H9 (cell line): ENCODE measurements around the gene H6PD. TPM values are rescaled to one million over a fixed set of nuclear protein-coding genes. Genes with fewer than 3 reads are reported as not detected.

Experiments used
- DNase-seq: peaks from one replicate; pipeline ENCODE4 v3.0.0-alpha.2; 2017
- H2AFZ ChIP-seq: one replicate; pipeline ENCODE4 v1.6.1; 2013; ENCODE audit warnings: mild to moderate bottlenecking, low read length, control low read depth, moderate library complexity
- H2AK5ac ChIP-seq: 2 replicates; pipeline ENCODE4 v1.6.1; 2013; ENCODE audit warnings: low read length, control low read depth, mixed read lengths; ENCODE audit not compliant: insufficient read length
- H2BK120ac ChIP-seq: one replicate; pipeline ENCODE4 v1.6.1; 2013; ENCODE audit warnings: low read depth, mild to moderate bottlenecking, low read length, control low read depth, inconsistent platforms; ENCODE audit not compliant: poor library complexity, severe bottlenecking
- H2BK12ac ChIP-seq: 2 replicates; pipeline ENCODE4 v1.6.1; 2013; ENCODE audit warnings: low read length, control low read depth, mixed read lengths, low read depth; ENCODE audit not compliant: insufficient read length
- H2BK15ac ChIP-seq: 2 replicates; pipeline ENCODE4 v1.6.1; 2013; ENCODE audit warnings: low read depth, low read length, control low read depth
- H2BK20ac ChIP-seq: one replicate; pipeline ENCODE4 v1.6.1; 2013; ENCODE audit warnings: low read depth, mild to moderate bottlenecking, low read length, control low read depth, inconsistent platforms; ENCODE audit not compliant: poor library complexity, severe bottlenecking
- H2BK5ac ChIP-seq: 2 replicates; pipeline ENCODE4 v1.6.1; 2013; ENCODE audit warnings: low read length, control low read depth, mixed read lengths; ENCODE audit not compliant: insufficient read length
- H3K14ac ChIP-seq: 2 replicates; pipeline ENCODE4 v1.6.1; 2013; ENCODE audit warnings: low read length, control low read depth; ENCODE audit not compliant: insufficient read depth
- H3K18ac ChIP-seq: 2 replicates; pipeline ENCODE4 v1.6.1; 2013; ENCODE audit warnings: low read depth, mild to moderate bottlenecking, mixed read lengths, low read length, control low read depth; ENCODE audit not compliant: insufficient read length
- H3K23ac ChIP-seq: 2 replicates; pipeline ENCODE4 v1.6.1; 2013; ENCODE audit warnings: low read length, control low read depth, mixed read lengths, low read depth; ENCODE audit not compliant: insufficient read length
- H3K23me2 ChIP-seq: 2 replicates; pipeline ENCODE4 v1.6.1; 2013; ENCODE audit warnings: low read depth, mild to moderate bottlenecking, mixed read lengths, low read length, control low read depth; ENCODE audit not compliant: insufficient read length, poor library complexity, severe bottlenecking
- H3K27ac ChIP-seq: 2 replicates; pipeline ENCODE4 v1.5.1; 2013; ENCODE audit warnings: low read length, control low read depth, mixed read lengths, low read depth; ENCODE audit not compliant: insufficient read length
- H3K27me3 ChIP-seq: 2 replicates; pipeline ENCODE4 v1.6.1; 2013; ENCODE audit warnings: low read length, control low read depth, inconsistent platforms; ENCODE audit not compliant: insufficient read depth
- H3K4ac ChIP-seq: 2 replicates; pipeline ENCODE4 v1.6.1; 2013; ENCODE audit warnings: low read depth, mild to moderate bottlenecking, control low read depth, inconsistent platforms, low read length, moderate library complexity
- H3K4me1 ChIP-seq: 2 replicates; pipeline ENCODE4 v1.6.1; 2013; ENCODE audit warnings: low read length, control low read depth, inconsistent platforms; ENCODE audit not compliant: insufficient read depth
- H3K4me2 ChIP-seq: 2 replicates; pipeline ENCODE4 v1.6.1; 2013; ENCODE audit warnings: low read length, control low read depth, mixed read lengths; ENCODE audit not compliant: insufficient read length, insufficient read depth
- H3K56ac ChIP-seq: 2 replicates; pipeline ENCODE4 v1.6.1; 2013; ENCODE audit warnings: low read depth, mild to moderate bottlenecking, mixed read lengths, low read length, control low read depth; ENCODE audit not compliant: insufficient read length
- H3K79me1 ChIP-seq: 2 replicates; pipeline ENCODE4 v1.6.1; 2013; ENCODE audit warnings: low read depth, mild to moderate bottlenecking, moderate library complexity, low read length, control low read depth, inconsistent platforms; ENCODE audit not compliant: insufficient read depth, poor library complexity, severe bottlenecking
- H3K79me2 ChIP-seq: 2 replicates; pipeline ENCODE4 v1.6.1; 2013; ENCODE audit warnings: low read length, control low read depth, inconsistent platforms; ENCODE audit not compliant: insufficient read depth
- H3K9ac ChIP-seq: 2 replicates; pipeline ENCODE4 v1.6.1; 2013; ENCODE audit warnings: low read length, control low read depth, mixed read lengths; ENCODE audit not compliant: insufficient read length; ENCODE audit errors: extremely low read depth
- H3K9me3 ChIP-seq: one replicate; pipeline ENCODE4 v1.6.1; 2013; ENCODE audit warnings: low read depth, low read length, inconsistent platforms; ENCODE audit not compliant: control insufficient read depth
- H3T11ph ChIP-seq: one replicate; pipeline ENCODE4 v1.6.1; 2013; ENCODE audit warnings: mild to moderate bottlenecking, low read length, control low read depth, inconsistent platforms
- H4K20me1 ChIP-seq: one replicate; pipeline ENCODE4 v1.6.1; 2013; ENCODE audit not compliant: control insufficient read depth, insufficient read length, insufficient read depth
- H4K5ac ChIP-seq: 2 replicates; pipeline ENCODE4 v1.6.1; 2013; ENCODE audit warnings: low read depth, mild to moderate bottlenecking, mixed read lengths, low read length, control low read depth; ENCODE audit not compliant: insufficient read length
- H4K8ac ChIP-seq: replicated peaks from 2 replicates; pipeline ENCODE4 v1.6.1; 2013; ENCODE audit warnings: low read length, control low read depth, mixed read lengths, low read depth; ENCODE audit not compliant: insufficient read length
- H4K91ac ChIP-seq: 2 replicates; pipeline ENCODE4 v1.6.1; 2013; ENCODE audit warnings: low read depth, mild to moderate bottlenecking, moderate library complexity, mixed read lengths, low read length, control low read depth; ENCODE audit not compliant: insufficient read length
- H3K27ac Mint-ChIP-seq, 3 experiments: 2 replicates in 2 of 3; 3 replicates in 1 of 3; pipeline ENCODE4 v1.8.0; 2020 to 2021; ENCODE audit warnings: mixed read lengths in 3 of 3, mild to moderate bottlenecking in 1 of 3, moderate library complexity in 1 of 3
- H3K27me3 Mint-ChIP-seq: 2 replicates; pipeline ENCODE4 v1.8.0; 2021; ENCODE audit warnings: low read depth, mild to moderate bottlenecking, moderate library complexity, mixed read lengths
- H3K36me3 Mint-ChIP-seq, 3 experiments: 2 replicates in 2 of 3; 3 replicates in 1 of 3; pipeline ENCODE4 v1.8.0; 2020 to 2021; ENCODE audit warnings: low read depth in 3 of 3, mixed read lengths in 3 of 3; ENCODE audit not compliant: insufficient read depth in 1 of 3
- H3K4me1 Mint-ChIP-seq, 2 experiments: 2 replicates each; pipeline ENCODE4 v1.8.0; 2020; ENCODE audit warnings: mixed read lengths in 2 of 2
- H3K4me3 Mint-ChIP-seq, 2 experiments: 2 replicates in 1 of 2; 3 replicates in 1 of 2; pipeline ENCODE4 v1.8.0; 2020 to 2021; ENCODE audit warnings: mild to moderate bottlenecking in 2 of 2, mixed read lengths in 2 of 2, moderate library complexity in 1 of 2
- H3K9me3 Mint-ChIP-seq, 2 experiments: 2 replicates in 1 of 2; 3 replicates in 1 of 2; pipeline ENCODE4 v1.8.0; 2020; ENCODE audit warnings: mild to moderate bottlenecking in 2 of 2, mixed read lengths in 2 of 2, moderate library complexity in 1 of 2
- WGBS: extraction: QIAGEN DNeasy Blood & Tissue Kit; methylation state at CpG from one replicate; pipeline ENCODE4 v1.1.7; 2013; ENCODE audit warnings: missing lambda C conversion rate, low lambda C conversion rate, mixed read lengths; ENCODE audit not compliant: insufficient read length; ENCODE audit errors: extremely low coverage; 5-methylcytosine and 5-hydroxymethylcytosine counted together
- total RNA-seq: library from RNA; stranded (reverse); gene quantifications from 2 replicates; pipeline ENCODE4 v1.2.1, GENCODE V29; 2021
- TF ChIP-seq, protein P1 (sequence below): fragments of 200-600 bp; sonication (generic); conservative IDR thresholded peaks from 3 replicates; pipeline ENCODE4 v1.8.0; 2021; ENCODE audit warnings: antibody characterized with exemption, mild to moderate bottlenecking

The H6PD gene
- total RNA-seq, 1 experiment from 2014 or later = 7.9 TPM

GRCh38 chr1:9267827-9268581, 33.4 kb downstream of the H6PD start:
- DNase-seq = no peak
- Histone ChIP-seq H3K9ac (no peak overlapping the region), H3T11ph (no peak overlapping the region), H4K8ac (no peak overlapping the region), H3K14ac (no peak overlapping the region), H4K91ac (no peak overlapping the region), H3K23me2 (no peaks in the 10 kb centered on the region), H4K20me1 (no peaks in the 10 kb centered on the region), H3K23ac (no peak overlapping the region), H3K4me2 (no peak overlapping the region), H2BK5ac (no peak overlapping the region), H2AFZ (no peak overlapping the region), H2AK5ac (no peak overlapping the region), H3K9me3 (no peaks in the 10 kb centered on the region), H3K79me1 (no peaks in the 10 kb centered on the region), H4K5ac (no peak overlapping the region), H2BK12ac (no peak overlapping the region), H3K18ac (no peak overlapping the region), H3K27ac (no peak overlapping the region), H3K56ac (no peak overlapping the region), H2BK20ac (no peak overlapping the region), H3K79me2 (no peaks in the 10 kb centered on the region), H3K4me1 (no peaks in the 10 kb centered on the region), H3K27me3 (no peaks in the 10 kb centered on the region), H2BK120ac (no peak overlapping the region), H3K4ac (no peak overlapping the region), H2BK15ac (no peak overlapping the region)
- peaks cover 0 to 8% (median 0%) of the 10 kb centered on the region in 3 experiments; a peak in 1 of 7 replicates for H3K36me3 Mint-ChIP-seq
- WGBS = no CpG with 5 or more reads among the region's 7 CpGs
- H3K27me3 Mint-ChIP-seq = peaks cover 3% of the 10 kb centered on the region
- peaks cover 16 to 34% of the 10 kb centered on the region in 2 experiments for H3K4me1 Mint-ChIP-seq
- H3K4me3 Mint-ChIP-seq = no peak overlapping the region
- H3K27ac Mint-ChIP-seq = no peak overlapping the region
- TF ChIP-seq, protein P1, sequence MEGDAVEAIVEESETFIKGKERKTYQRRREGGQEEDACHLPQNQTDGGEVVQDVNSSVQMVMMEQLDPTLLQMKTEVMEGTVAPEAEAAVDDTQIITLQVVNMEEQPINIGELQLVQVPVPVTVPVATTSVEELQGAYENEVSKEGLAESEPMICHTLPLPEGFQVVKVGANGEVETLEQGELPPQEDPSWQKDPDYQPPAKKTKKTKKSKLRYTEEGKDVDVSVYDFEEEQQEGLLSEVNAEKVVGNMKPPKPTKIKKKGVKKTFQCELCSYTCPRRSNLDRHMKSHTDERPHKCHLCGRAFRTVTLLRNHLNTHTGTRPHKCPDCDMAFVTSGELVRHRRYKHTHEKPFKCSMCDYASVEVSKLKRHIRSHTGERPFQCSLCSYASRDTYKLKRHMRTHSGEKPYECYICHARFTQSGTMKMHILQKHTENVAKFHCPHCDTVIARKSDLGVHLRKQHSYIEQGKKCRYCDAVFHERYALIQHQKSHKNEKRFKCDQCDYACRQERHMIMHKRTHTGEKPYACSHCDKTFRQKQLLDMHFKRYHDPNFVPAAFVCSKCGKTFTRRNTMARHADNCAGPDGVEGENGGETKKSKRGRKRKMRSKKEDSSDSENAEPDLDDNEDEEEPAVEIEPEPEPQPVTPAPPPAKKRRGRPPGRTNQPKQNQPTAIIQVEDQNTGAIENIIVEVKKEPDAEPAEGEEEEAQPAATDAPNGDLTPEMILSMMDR = no peak
- no peaks in the 10 kb centered on the region for H3K9me3 Mint-ChIP-seq
